Activated CD4-positive, alpha-beta T cell treated with anti-CD3 and anti-CD28 coated beads, Interleukin-2, amount 10 ng/mL, durations not matched to agents 24 days and 14 days (primary cell): ENCODE measurements around the gene SLC5A10. TPM values are rescaled to one million over a fixed set of nuclear protein-coding genes. Genes with fewer than 3 reads are reported as not detected.

Experiments
- total RNA-seq: library from RNA; stranded (reverse); gene quantifications from 2 replicates; pipeline ENCODE4 v1.2.3, GENCODE V29; 2022

The SLC5A10 gene
- total RNA-seq, 1 donor from 2014 or later: not detected

Other genes with a start within 250 kb of the SLC5A10 start
- 0.09 TPM in 2 replicates for gene FBXW10, start 208.1 kb upstream of the SLC5A10 start, total RNA-seq
- gene TVP23B, start 171.0 kb upstream of the SLC5A10 start, total RNA-seq: 34.9 and 38.4 TPM in 2 replicates
- 70.0 and 74.0 TPM in 2 replicates for gene PRPSAP2, start 94.0 kb upstream of the SLC5A10 start, total RNA-seq
- gene FAM83G, start 52.6 kb downstream of the SLC5A10 start, total RNA-seq: 15.7 and 17.8 TPM in 2 replicates
- gene GRAP, start 94.8 kb downstream of the SLC5A10 start, total RNA-seq: 9.2 and 9.7 TPM in 2 replicates
- gene GRAPL, start 175.4 kb downstream of the SLC5A10 start, total RNA-seq: 4.8 and 6.4 TPM in 2 replicates